GM21529 (cell line): Measurements from ENCODE around the gene MBOAT2.

Experiments
- ATAC-seq: cut with Tn5 transposase; IDR thresholded peaks from one replicate; pipeline ENCODE4 v1.9.1; 2021; ENCODE audit not compliant: unreplicated experiment

The MBOAT2 gene

DNA sequence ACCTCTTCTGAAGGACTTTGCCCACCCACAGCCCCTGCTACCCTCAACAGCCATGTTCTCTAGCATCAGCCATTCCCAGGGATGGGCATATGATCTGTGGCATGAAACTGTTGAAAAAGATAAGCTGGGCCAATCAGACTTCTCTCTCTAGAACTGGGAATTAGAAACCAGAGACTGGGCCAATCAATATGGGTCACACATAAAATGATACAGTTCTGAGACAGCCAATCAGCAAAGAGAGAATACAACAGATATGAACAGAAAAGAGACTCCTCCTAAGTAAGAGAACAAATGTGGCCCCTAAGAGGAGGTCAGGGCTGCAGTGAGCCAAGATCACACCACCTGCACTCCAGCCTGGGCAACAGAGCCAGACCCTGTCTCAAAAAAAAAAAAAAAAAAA lies 168.2 kb downstream of the MBOAT2 start:
- no peak for ATAC-seq

DNA sequence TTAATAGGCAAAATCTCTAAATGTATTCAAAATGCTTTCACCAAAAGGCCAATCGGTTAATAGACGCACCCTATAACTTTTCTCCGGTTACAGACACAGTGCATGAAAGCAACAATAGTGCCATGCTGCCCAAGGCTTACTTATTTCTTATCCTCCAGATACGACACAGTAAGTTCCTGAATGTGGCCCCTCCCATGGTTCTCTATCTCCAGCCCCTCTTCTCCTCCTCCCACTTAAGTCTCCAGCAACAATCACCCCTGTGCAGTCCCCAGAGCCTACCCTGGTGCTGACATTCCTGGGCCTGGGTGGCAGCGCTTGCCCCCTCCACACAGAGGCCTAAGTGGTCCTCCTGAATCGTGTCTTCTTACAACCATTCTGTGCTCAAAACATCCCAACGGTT lies 169.6 kb downstream of the MBOAT2 start:
- ATAC-seq = no peak

DNA sequence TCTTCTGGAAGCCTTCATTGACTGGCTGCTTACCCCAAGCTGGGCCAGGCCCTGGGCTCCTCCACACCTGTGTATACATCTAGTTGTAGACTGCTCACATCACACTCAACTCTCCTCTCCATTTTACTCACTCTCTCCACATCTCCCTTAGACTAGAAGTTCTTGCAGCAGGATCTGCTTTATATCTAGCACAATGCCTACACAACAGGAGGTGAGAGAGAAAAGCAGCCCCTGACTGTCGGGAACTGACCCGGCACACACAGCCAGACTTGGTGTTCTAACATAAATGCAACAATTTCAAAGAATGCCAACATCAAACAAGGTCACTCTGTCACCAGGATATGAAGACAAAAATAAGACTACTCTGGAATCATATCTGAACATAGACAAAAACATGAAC lies 172.0 kb downstream of the MBOAT2 start:
- no peak for ATAC-seq

DNA sequence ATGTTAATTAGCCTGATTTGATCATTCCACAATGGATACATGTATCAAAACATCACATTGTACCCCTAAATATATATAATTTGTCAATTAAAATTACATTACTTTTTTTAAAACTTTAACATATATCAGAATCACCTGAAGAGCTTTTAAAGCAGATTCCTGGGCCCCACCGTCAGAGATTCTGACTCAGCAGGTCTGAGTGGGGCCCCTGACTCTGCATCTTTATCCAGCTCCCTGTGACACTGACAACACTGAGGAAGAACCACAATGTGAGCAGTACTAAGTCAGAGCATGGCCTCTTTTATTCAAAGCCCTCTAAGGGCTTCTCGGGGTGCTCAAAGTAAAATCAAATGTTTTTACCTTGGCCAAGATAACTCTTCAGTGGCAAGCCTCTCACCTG lies 175.8 kb downstream of the MBOAT2 start:
- no peak for ATAC-seq

DNA sequence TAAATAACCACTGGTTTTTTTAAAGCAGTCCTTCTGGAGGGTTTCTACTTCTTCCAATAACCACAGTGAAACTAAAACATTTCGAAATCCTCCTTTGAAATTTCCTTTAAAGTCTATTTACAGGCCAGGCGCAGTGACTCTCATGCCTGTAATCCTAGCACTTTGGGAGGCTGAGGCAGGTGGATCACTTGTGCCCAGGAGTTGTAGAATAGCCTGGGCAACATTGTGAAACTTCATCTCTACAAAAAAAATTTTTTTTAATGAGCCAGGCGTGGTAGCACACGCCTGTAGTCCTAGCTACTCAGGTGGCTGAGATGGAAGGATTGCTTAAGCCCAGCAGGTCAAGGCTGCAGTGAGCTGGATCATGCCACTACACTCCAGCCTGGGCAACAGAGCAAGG lies 181.3 kb downstream of the MBOAT2 start:
- ATAC-seq = no peak

DNA sequence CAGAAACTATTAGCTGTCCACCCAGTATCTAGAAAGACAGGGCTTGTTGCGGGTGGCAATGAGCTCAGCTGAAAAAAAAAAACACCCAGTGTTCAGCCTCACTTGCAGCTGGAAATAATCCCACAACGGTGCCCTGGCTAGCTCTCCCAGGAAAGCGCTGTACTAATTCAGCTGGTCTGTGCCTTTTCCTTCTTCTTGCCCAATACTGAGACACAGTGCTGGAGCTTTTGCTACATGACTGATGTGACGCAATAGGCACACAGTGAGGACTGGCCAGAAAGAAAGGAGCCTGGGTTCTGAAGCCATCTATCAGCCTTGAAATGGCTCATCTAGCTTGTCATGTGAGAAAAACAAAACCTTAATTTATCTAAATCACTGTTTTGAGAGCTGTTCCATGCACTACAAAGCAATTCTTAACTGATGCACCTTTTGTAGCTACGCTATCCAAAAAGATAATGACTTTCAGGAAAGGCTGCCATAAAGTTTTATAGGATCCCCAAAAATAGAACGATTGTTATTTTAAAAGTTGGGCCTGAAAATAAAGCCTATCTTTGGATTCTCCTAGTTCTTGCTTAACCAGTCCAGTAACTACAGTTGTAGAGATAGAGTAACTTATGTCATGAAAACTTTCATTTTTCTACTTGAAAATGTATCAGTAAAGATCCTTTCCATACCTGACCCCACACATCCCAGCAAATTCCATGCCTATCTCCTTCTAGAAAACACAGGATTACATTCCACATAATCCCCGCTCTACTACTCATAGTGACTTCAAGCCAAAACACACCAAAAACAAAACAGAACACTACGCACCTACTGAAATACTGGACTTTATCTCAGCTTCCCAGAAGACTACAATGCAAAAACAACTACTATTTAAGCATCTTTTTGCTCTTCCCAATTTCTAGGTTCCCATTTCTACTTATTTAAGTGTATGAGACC lies 181.9 kb downstream of the MBOAT2 start:
- ATAC-seq = no peak

DNA sequence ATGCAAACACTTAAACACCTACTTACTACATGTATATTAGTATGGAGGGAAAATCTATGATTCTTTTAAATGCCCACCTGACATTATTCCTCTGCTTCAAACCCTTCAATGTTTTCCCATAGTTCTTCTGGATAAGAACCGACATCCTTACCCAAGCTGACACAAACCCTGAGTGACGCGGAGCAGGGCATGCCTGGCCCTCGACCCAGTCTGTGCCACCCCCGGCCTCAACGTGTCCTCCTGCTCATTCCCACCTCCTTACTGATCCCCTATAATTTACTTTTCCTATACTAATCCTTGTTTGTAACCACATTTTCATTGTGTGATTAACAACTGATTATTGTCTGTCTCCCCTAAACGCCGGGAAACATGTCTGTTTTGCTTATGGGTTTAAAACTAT lies 183.5 kb downstream of the MBOAT2 start:
- no peak for ATAC-seq

DNA sequence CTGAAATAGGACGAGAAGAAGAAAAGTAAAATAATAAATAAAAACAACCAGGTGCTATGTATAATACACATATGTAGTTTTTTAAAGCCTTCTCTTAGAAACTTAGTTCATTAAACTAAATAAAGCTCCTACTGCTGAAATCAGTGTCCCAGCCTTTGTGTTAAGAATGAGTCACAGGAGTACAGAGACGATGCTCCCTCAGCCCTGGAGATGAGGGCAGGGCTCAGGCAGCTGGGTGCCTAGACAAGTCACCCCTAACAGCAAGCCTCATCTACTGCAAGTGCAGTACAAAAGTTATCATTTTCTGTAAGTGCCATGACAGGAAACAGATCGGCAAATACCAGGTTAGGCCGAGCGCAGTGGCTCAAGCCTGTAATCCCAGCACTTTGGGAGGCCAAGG lies 184.3 kb downstream of the MBOAT2 start:
- no peak for ATAC-seq

DNA sequence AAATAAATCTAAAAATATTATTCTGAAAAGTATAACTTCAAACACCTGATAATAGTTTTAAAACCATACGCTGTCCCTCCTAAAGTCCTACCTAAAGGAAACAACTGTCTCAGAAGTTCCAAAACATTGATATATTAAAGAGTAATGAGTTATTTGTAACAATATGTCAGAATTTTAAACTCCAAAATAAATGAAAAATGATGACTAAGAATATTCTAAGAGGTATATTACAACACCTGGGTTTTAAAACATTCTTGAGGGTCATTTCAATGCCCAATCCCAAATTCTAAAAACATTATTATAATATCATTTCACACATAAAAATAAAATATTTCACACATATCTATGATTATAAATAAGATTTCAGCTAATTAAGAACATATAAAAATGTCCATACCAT lies 186.3 kb downstream of the MBOAT2 start:
- no peak for ATAC-seq

DNA sequence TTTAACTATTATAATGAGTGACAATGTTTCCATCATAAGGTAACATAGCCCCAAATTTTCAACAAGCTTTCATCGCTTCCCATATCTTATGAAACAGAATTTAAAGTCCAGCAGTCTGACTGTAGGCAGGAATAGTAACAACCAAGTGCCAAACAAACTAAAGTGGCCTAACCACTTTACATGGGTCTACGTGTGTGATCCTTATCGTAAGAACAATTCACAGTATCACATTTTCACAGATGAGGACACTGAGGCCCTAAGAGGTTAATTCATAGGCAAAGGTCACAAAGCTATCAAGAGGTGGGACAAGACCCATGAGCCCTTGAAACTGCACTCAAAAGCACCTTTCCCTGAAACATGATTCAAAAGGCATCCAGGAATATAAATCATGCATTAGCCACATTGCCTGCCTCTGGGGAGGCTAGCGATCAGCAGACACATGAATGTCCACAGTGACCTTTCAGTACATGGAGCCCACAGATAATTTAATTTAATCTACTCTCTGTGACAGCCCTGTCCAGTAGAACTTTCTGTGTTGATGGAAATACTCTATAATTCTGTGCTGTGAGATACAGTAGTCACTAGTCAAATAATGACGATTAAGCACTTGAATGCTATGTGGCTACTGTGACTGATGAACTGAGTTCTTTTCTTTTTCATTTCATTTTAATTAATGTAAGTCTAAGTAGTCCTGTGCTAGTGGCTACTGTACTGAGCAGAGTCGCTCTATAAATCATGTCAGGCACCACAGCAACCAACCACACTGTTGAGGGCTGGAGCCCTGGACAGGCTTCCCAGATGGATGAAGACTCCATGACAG lies 196.4 kb downstream of the MBOAT2 start:
- ATAC-seq = no peak

DNA sequence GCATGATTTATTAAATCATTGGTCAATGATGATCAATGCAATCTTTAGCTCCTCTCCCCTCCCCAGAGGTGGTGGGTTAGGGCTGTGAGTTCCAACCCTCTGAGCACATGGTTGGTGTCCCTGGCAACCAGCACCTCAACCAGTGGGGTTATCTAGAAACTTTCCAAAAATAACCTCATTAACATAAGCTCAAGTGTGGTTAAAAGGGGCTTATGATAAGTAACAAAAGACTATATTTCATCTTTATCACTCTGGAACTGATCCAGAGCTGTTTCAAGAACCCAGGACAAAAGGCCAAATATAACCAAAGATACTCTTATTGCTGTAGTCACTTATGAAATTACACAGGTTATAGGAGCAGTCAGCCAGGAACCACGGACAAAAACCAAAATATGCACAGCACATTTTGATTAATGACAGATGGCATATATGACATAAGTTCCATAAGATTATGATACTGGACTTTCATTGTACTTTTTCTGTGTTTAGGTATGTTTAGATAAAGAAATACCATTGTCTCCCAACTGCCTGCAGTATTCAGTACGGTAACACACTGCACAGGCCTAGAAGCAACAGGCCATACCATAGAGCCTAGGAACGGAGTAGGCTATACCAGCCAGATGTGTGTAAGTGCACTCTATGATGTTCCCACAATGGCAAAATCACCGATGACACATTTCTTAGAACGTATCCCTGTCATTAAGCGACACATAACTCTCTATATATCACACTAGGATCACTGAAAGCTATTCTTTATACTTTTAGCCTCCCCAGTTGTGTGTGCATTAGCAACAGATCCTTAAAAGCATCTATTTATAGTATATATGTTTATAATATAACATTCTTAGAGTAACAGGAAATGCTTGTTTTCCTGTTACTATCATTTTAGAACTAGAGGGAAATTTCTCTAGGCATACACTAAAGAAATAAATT lies 197.9 kb downstream of the MBOAT2 start:
- no peak for ATAC-seq

DNA sequence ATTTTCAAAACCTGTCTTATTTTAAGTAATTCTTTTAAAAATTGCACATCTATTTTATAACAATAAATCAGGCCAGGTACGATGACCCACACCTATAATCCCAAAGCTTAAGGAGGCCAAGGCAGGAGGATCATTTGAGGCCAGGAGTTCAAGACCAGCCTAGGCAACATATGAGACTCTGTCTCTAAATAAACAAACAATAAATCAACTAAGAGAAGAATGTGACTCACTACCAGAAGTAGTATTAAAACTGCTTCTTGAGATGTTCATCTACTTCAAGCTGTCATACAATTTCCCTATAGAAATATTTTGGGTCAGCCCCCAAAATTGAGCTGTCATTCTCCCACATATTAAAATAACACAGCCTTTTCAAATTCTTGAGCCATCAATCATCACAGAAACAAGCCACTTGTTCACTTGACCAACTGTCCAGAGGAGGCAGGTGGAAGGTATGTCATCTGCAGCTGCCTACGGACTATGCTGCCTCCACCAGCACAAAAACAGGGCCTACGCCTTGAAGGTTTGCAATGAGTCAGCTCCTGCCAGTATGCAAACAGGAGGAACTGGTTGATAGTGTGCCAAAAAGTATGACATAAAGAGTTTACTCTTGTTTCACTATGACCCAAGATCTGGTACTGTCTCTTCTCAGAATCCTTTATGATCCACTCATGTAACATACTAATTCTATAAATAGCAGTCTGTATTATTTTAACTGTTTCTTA lies 199.7 kb downstream of the MBOAT2 start:
- peak; percentile 100 for ATAC-seq

DNA sequence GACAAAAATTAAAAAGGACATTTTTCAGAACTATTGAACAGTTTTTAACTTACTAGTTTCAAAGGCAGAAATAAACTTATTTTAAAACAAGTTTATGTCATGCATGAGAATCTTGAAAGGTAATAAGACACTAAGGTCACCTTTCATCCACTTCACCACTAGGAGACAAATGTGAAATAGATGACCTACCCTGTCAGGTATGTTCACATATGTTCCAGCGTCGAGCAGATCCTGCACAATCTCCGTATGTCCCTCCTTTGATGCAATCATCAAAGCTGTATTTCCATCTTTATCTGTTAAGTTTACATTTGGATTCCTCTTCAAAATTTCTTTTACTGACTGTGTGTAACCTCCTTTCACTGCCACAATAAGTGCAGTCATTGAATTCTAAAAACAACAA lies 200.7 kb downstream of the MBOAT2 start:
- no peak for ATAC-seq
